Endothelial cell (in vitro differentiated cells): ENCODE measurements around the gene TBC1D10B. TPM values are rescaled to one million over a fixed set of nuclear protein-coding genes. Genes with fewer than 3 reads are reported as not detected.

ENCODE experiments used
- DNase-seq: peaks from one replicate; pipeline ENCODE4 v3.0.0; 2021; ENCODE audit warnings: low spot score
- H3K27ac Mint-ChIP-seq: one replicate; pipeline ENCODE4 v1.8.0; 2021; ENCODE audit warnings: mixed read lengths, inconsistent platforms; ENCODE audit not compliant: unreplicated experiment
- H3K27me3 Mint-ChIP-seq: one replicate; pipeline ENCODE4 v1.8.0; 2021; ENCODE audit warnings: mild to moderate bottlenecking, moderate library complexity, mixed read lengths, inconsistent platforms; ENCODE audit not compliant: unreplicated experiment
- H3K36me3 Mint-ChIP-seq: one replicate; pipeline ENCODE4 v1.8.0; 2021; ENCODE audit warnings: mild to moderate bottlenecking, low read depth, mixed read lengths, inconsistent platforms; ENCODE audit not compliant: unreplicated experiment
- H3K4me1 Mint-ChIP-seq: one replicate; pipeline ENCODE4 v1.8.0; 2021; ENCODE audit warnings: mild to moderate bottlenecking, mixed read lengths, inconsistent platforms; ENCODE audit not compliant: unreplicated experiment
- H3K4me3 Mint-ChIP-seq: one replicate; pipeline ENCODE4 v1.8.0; 2021; ENCODE audit warnings: mild to moderate bottlenecking, mixed read lengths, inconsistent platforms; ENCODE audit not compliant: unreplicated experiment
- H3K9me3 Mint-ChIP-seq: one replicate; pipeline ENCODE4 v1.8.0; 2021; ENCODE audit warnings: mixed read lengths, inconsistent platforms; ENCODE audit not compliant: unreplicated experiment
- total RNA-seq: library from RNA; stranded (reverse); fragmentation: NEBNext Ultra II Directional; extraction: Animal tissue kit (Norgen Biotek cat#: 25700); gene quantifications from one replicate; pipeline ENCODE4 v1.2.1, GENCODE V29; 2021; ENCODE audit not compliant: unreplicated experiment
- TF ChIP-seq, protein P1 (sequence below): fragments of 200-600 bp; sonication (generic); IDR thresholded peaks from one replicate; pipeline ENCODE4 v1.5.0; 2021; ENCODE audit warnings: antibody characterized with exemption; ENCODE audit not compliant: unreplicated experiment

Gene TBC1D10B
- total RNA-seq, 1 donor from 2014 or later = 62.4 TPM

DNA sequence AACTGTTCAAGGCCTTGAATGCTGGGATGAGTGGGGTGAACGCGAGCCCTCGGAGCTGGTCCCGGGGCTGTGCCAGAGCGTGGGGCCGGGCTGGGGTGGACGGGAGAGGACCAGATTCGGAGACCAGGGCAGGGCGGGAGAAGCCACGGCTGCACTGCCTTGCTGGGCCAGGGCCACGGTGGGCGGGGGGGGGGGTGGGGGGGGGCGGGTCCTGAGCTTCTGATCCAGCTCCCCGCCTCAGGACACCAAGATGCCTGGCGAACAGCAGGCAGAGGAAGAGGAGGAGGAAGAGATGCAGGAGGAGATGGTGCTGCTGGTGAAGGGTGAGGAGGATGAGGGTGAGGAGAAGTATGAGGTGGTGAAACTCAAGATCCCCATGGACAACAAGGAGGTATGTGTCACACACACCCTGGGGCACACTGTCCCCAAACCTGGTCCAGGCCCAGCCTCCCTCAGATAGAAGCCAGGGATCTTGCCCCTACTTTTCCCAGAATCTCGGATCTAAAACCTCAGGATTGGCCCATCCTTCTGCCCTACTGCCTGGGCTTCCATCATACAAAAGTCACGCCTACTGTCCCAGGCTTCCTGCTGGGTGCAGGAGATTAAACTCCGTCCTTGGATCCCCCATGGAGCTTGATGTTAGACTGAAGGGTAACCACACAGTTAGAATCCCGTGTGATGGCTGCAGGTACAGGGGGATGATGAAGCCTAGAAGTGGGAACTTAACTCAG, 37.7 kb upstream of the TBC1D10B start:
- Mint-ChIP-seq H3K36me3 (peaks cover 13% of the 10 kb centered on the region), H3K27me3 (peaks cover 4% of the 10 kb centered on the region), H3K4me1 (peaks cover 34% of the 10 kb centered on the region), H3K4me3 (peak overlapping the region; percentile 89), H3K9me3 (no peaks in the 10 kb centered on the region), H3K27ac (peak overlapping the region; percentile 16)
- TF ChIP-seq, protein P1, sequence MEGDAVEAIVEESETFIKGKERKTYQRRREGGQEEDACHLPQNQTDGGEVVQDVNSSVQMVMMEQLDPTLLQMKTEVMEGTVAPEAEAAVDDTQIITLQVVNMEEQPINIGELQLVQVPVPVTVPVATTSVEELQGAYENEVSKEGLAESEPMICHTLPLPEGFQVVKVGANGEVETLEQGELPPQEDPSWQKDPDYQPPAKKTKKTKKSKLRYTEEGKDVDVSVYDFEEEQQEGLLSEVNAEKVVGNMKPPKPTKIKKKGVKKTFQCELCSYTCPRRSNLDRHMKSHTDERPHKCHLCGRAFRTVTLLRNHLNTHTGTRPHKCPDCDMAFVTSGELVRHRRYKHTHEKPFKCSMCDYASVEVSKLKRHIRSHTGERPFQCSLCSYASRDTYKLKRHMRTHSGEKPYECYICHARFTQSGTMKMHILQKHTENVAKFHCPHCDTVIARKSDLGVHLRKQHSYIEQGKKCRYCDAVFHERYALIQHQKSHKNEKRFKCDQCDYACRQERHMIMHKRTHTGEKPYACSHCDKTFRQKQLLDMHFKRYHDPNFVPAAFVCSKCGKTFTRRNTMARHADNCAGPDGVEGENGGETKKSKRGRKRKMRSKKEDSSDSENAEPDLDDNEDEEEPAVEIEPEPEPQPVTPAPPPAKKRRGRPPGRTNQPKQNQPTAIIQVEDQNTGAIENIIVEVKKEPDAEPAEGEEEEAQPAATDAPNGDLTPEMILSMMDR = no peak
- no peak for DNase-seq

- H3K27me3 Mint-ChIP-seq = peaks cover 4% of the 10 kb centered on the region
- no peaks in the 10 kb centered on the region for H3K9me3 Mint-ChIP-seq
- H3K4me1 Mint-ChIP-seq = peaks cover 34% of the 10 kb centered on the region
- peak within 1 kb of the TSS; percentile 92 for H3K4me3 Mint-ChIP-seq
- peak; percentile 84 for DNase-seq
- peak within 1 kb of the TSS; percentile 32 for H3K27ac Mint-ChIP-seq
- peaks cover 12% of the 10 kb centered on the region for H3K36me3 Mint-ChIP-seq
- TF ChIP-seq, protein P1 = no peak
Observed at GRCh38 chr16:30407102-30407803, 37.0 kb upstream of the TBC1D10B start, which contains the start of gene ZNF771. Gene ZNF771, plus strand, starts transcription at chr16:30407606. Its CDS starts 448 bp downstream, at chr16:30408054.

GRCh38 chr16:30406795-30407101, 36.5 kb upstream of the TBC1D10B start:
- Mint-ChIP-seq H3K36me3 (peaks cover 8% of the 10 kb centered on the region), H3K27ac (peak overlapping the region; percentile 32), H3K4me1 (peaks cover 31% of the 10 kb centered on the region), H3K4me3 (peak overlapping the region; percentile 92), H3K9me3 (no peaks in the 10 kb centered on the region), H3K27me3 (peaks cover 4% of the 10 kb centered on the region)
- TF ChIP-seq, protein P1 = no peak
- no peak for DNase-seq

- Mint-ChIP-seq H3K27ac (peak overlapping the region; percentile 33), H3K36me3 (peaks cover 5% of the 10 kb centered on the region), H3K27me3 (peaks cover 10% of the 10 kb centered on the region), H3K4me1 (peaks cover 19% of the 10 kb centered on the region), H3K4me3 (peak overlapping the region; percentile 70), H3K9me3 (no peaks in the 10 kb centered on the region)
- no peak for DNase-seq
- TF ChIP-seq, protein P1 = no peak
Observed at GRCh38 chr16:30401768-30402425, 31.6 kb upstream of the TBC1D10B start.
